Peyer's patch (tissue), 4 donors: ENCODE results near the gene TTC21B. TPM values are rescaled to one million over a fixed set of nuclear protein-coding genes. Genes with fewer than 3 reads are reported as not detected.

Source experiments
- DNase-seq, 3 donors: peaks; one replicate each; pipeline ENCODE4 v3.0.0-alpha.2; 2017 to 2019
- H3K27ac ChIP-seq, 4 donors: fragments of 200-600 bp; sonication (generic); one replicate each; pipeline ENCODE4 v1.5.1; 2016 to 2019
- H3K27me3 ChIP-seq, 2 donors: fragments of 200-600 bp; sonication (generic); one replicate each; pipeline ENCODE4 v1.5.1; 2019
- H3K36me3 ChIP-seq, 3 donors: fragments of 200-600 bp; sonication (generic); one replicate each; pipeline ENCODE4 v1.5.1; 2016 to 2019
- H3K4me1 ChIP-seq, 4 donors: fragments of 200-600 bp; sonication (generic); one replicate each; pipeline ENCODE4 v1.5.1; 2016 to 2019
- H3K4me3 ChIP-seq, 4 donors: fragments of 200-600 bp; sonication (generic); 1 replicate in 3 of 4; 2 replicates in 1 of 4; pipeline ENCODE4 v1.5.1; 2016 to 2019; ENCODE audit warnings: mild to moderate bottlenecking in 1 of 4
- H3K9me3 ChIP-seq, 4 donors: fragments of 200-600 bp; sonication (generic); one replicate each; pipeline ENCODE4 v1.5.1; 2016 to 2019; ENCODE audit warnings: mild to moderate bottlenecking in 1 of 4
- CTCF ChIP-seq, 6 experiments: fragments of 450-650 bp in 4 of 6; fragments of 200-600 bp in 2 of 6; sonication (generic) in 1 of 6; IDR thresholded peaks; one replicate each; pipeline ENCODE4 v1.5.1; 2017 to 2019; ENCODE audit warnings: antibody characterized with exemption in 6 of 6, mild to moderate bottlenecking in 3 of 6, moderate library complexity in 1 of 6
- POLR2A ChIP-seq, 2 donors: fragments of 450-650 bp; IDR thresholded peaks; one replicate each; pipeline ENCODE4 v1.5.1; 2017; ENCODE audit warnings: antibody characterized with exemption in 2 of 2, mild to moderate bottlenecking in 2 of 2, moderate library complexity in 2 of 2
- total RNA-seq, 4 donors: library from RNA; depleted of rRNA; stranded (reverse); fragments of >200 nt; gene quantifications; one replicate each; pipeline ENCODE4 v1.1.0, GENCODE V29; 2016

TTC21B gene
- total RNA-seq, 4 donors from 2014 or later = 14.2 to 47.9 (median 32.6) TPM

- Histone ChIP-seq H3K4me3 (no peak overlapping the region), H3K9me3 (no peaks in the 10 kb centered on the region), H3K27me3 (no peaks in the 10 kb centered on the region), H3K27ac (no peak overlapping the region), H3K4me1 (no peaks in the 10 kb centered on the region), H3K36me3 (no peaks in the 10 kb centered on the region)
- TF ChIP-seq POLR2A (IDR thresholded peaks at IDR 0.05) = no peak
- DNase-seq = no peak
These were observed 17.1 kb upstream of the TTC21B start for GRCh38 chr2:165970663-165971062.

GRCh38 chr2:165969227-165969626 is 15.7 kb upstream of the TTC21B start:
- DNase-seq = no peak
- Histone ChIP-seq H3K27ac (no peak overlapping the region), H3K36me3 (no peaks in the 10 kb centered on the region), H3K9me3 (no peaks in the 10 kb centered on the region), H3K4me3 (no peak overlapping the region), H3K27me3 (no peaks in the 10 kb centered on the region), H3K4me1 (no peaks in the 10 kb centered on the region)
- no peak for TF ChIP-seq POLR2A (IDR thresholded peaks at IDR 0.05)
- TF ChIP-seq CTCF (IDR thresholded peaks at IDR 0.05) = no peak

GRCh38 chr2:165967746-165968145 is 14.2 kb upstream of the TTC21B start:
- Histone ChIP-seq H3K9me3 (no peaks in the 10 kb centered on the region), H3K36me3 (no peaks in the 10 kb centered on the region), H3K4me1 (no peaks in the 10 kb centered on the region), H3K27me3 (no peaks in the 10 kb centered on the region), H3K27ac (no peak overlapping the region), H3K4me3 (no peak overlapping the region)
- DNase-seq = no peak
- no peak for TF ChIP-seq POLR2A (IDR thresholded peaks at IDR 0.05)
- TF ChIP-seq CTCF (IDR thresholded peaks at IDR 0.05) = no peak

GRCh38 chr2:165961818-165962217 is 8.2 kb upstream of the TTC21B start:
- Histone ChIP-seq H3K4me1 (no peaks in the 10 kb centered on the region), H3K9me3 (no peaks in the 10 kb centered on the region), H3K4me3 (no peak overlapping the region), H3K27ac (no peak overlapping the region), H3K36me3 (no peaks in the 10 kb centered on the region), H3K27me3 (no peaks in the 10 kb centered on the region)
- no peak for TF ChIP-seq POLR2A (IDR thresholded peaks at IDR 0.05)
- no peak for TF ChIP-seq CTCF (IDR thresholded peaks at IDR 0.05)
- DNase-seq = no peak

GRCh38 chr2:165959371-165959770 is 5.8 kb upstream of the TTC21B start:
- Histone ChIP-seq H3K27ac (no peak overlapping the region), H3K4me3 (no peak overlapping the region), H3K9me3 (no peaks in the 10 kb centered on the region), H3K27me3 (no peaks in the 10 kb centered on the region), H3K4me1 (peaks cover 0 to 3% (median 0%) of the 10 kb centered on the region in 4 donors), H3K36me3 (no peaks in the 10 kb centered on the region)
- DNase-seq = no peak
- TF ChIP-seq POLR2A (IDR thresholded peaks at IDR 0.05) (no peak), CTCF (IDR thresholded peaks at IDR 0.05) (no peak)

- H3K36me3 ChIP-seq = no peaks in the 10 kb centered on the region
- TF ChIP-seq CTCF (IDR thresholded peaks at IDR 0.05) (no peak), POLR2A (IDR thresholded peaks at IDR 0.05) (no peak)
These were observed 4.9 kb upstream of the TTC21B start for GRCh38 chr2:165958313-165958960.

More at GRCh38 chr2:165958313-165958960, 4.9 kb upstream of the TTC21B start:
- Histone ChIP-seq H3K4me3 (no peak overlapping the region), H3K27me3 (no peaks in the 10 kb centered on the region), H3K27ac (no peak overlapping the region), H3K9me3 (no peaks in the 10 kb centered on the region), H3K4me1 (peaks cover 0 to 5% (median 0%) of the 10 kb centered on the region in 4 donors)
- DNase-seq = no peak
